ENCODE results near the gene MROH2A. TPM values are rescaled to one million over a fixed set of nuclear protein-coding genes. Genes with fewer than 3 reads are reported as not detected.

MROH2A gene
- total and polyA plus RNA-seq, 4 donors, result 0.08 to 0.28 (median 0.09) TPM; not detected in 1

DNA sequence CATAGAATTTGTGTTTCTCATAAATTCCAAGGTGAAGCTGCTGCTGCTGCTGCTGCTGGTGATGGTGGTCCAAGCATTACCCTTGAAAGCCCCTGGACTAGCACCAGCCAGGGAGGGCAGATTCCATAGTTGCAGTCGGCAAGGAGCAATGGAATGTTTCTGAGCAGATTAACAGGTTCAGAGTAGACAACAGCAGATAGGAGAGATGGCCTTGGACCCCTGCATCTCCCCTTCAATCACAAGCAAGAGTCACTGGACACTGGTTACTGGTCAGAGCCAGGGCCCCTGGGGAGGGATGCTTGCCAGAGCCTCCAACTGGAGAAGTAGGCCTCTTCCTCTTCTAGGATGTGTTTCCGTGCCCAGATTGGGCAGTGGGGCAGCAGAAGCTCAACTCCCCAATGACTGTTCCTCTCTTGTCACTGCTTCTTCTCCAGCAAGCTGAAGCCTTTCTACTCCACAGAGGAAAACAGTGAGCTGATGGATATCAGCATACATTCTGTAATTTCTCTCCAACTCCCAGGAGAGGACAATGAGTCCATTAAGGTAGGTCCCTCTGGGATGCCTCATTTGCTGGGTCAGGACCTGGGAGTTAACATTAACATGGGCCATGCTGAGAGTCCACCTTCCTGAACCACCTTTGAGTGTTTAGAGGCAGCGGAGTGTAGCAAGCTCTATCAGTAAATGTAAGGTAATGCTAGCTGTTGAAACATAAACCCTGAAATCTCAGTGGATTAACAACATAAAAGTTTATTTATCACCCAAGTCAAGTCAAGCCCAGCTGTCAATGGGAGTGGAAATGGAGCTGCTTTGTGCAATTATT, 35.3 kb downstream of the MROH2A start:
- Histone ChIP-seq H3K36me3 (ENCODE audit: control insufficient read depth in 4 of 4, insufficient read depth in 3 of 4, low read depth in 1 of 4, low read length in 3 of 4) (no peaks in the 10 kb centered on the region), H3K27ac (ENCODE audit: low read depth in 1 of 2, low read length in 2 of 2) (no peak overlapping the region), H3K4me1 (ENCODE audit: control insufficient read depth in 4 of 4, insufficient read depth in 4 of 4, low read length in 3 of 4) (peaks cover 0 to 5% (median 0%) of the 10 kb centered on the region in 4 donors), H3K27me3 (ENCODE audit: control insufficient read depth in 4 of 4, insufficient read depth in 4 of 4, low read length in 3 of 4) (no peaks in the 10 kb centered on the region), H3K9me3 (ENCODE audit: control insufficient read depth in 4 of 4, low read length in 3 of 4) (no peaks in the 10 kb centered on the region), H3K4me3 (ENCODE audit: low read depth in 1 of 3, low read length in 3 of 3) (no peak overlapping the region), H3K9ac (ENCODE audit: low read depth in 1 of 2, low read length in 2 of 2) (no peak overlapping the region)
- no peak for TF ChIP-seq NR2F2 (IDR thresholded peaks at IDR 0.05)
- TF ChIP-seq, protein P1, sequence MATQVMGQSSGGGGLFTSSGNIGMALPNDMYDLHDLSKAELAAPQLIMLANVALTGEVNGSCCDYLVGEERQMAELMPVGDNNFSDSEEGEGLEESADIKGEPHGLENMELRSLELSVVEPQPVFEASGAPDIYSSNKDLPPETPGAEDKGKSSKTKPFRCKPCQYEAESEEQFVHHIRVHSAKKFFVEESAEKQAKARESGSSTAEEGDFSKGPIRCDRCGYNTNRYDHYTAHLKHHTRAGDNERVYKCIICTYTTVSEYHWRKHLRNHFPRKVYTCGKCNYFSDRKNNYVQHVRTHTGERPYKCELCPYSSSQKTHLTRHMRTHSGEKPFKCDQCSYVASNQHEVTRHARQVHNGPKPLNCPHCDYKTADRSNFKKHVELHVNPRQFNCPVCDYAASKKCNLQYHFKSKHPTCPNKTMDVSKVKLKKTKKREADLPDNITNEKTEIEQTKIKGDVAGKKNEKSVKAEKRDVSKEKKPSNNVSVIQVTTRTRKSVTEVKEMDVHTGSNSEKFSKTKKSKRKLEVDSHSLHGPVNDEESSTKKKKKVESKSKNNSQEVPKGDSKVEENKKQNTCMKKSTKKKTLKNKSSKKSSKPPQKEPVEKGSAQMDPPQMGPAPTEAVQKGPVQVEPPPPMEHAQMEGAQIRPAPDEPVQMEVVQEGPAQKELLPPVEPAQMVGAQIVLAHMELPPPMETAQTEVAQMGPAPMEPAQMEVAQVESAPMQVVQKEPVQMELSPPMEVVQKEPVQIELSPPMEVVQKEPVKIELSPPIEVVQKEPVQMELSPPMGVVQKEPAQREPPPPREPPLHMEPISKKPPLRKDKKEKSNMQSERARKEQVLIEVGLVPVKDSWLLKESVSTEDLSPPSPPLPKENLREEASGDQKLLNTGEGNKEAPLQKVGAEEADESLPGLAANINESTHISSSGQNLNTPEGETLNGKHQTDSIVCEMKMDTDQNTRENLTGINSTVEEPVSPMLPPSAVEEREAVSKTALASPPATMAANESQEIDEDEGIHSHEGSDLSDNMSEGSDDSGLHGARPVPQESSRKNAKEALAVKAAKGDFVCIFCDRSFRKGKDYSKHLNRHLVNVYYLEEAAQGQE (IDR thresholded peaks at IDR 0.05), result no peak
- TF ChIP-seq SP1 (IDR thresholded peaks at IDR 0.05), result no peak
- TF ChIP-seq, protein P2, sequence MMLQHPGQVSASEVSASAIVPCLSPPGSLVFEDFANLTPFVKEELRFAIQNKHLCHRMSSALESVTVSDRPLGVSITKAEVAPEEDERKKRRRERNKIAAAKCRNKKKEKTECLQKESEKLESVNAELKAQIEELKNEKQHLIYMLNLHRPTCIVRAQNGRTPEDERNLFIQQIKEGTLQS (IDR thresholded peaks at IDR 0.05), result no peak
- TF ChIP-seq, protein P3, sequence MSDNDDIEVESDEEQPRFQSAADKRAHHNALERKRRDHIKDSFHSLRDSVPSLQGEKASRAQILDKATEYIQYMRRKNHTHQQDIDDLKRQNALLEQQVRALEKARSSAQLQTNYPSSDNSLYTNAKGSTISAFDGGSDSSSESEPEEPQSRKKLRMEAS (IDR thresholded peaks at IDR 0.05), result no peak
- TF ChIP-seq FOXA1 (IDR thresholded peaks at IDR 0.05), result no peak
- no peak for TF ChIP-seq EGR1 (IDR thresholded peaks at IDR 0.05; ENCODE audit: low read depth in 2 of 2)
- no peak for TF ChIP-seq ZBTB33 (IDR thresholded peaks at IDR 0.05)
- TF ChIP-seq HNF4G (IDR thresholded peaks at IDR 0.05), result no peak
- no peak for TF ChIP-seq GABPA (IDR thresholded peaks at IDR 0.05 in 1 of 2, conservative IDR thresholded peaks at IDR 0.05 in 1 of 2)
- TF ChIP-seq HNF4A (conservative IDR thresholded peaks at IDR 0.05), result no peak
- no peak for TF ChIP-seq FOXA2 (IDR thresholded peaks at IDR 0.05)
- TF ChIP-seq TAF1 (conservative IDR thresholded peaks at IDR 0.05), result no peak
- TF ChIP-seq RXRA (IDR thresholded peaks at IDR 0.05), result no peak
- TF ChIP-seq YY1 (IDR thresholded peaks at IDR 0.05), result no peak
- no peak for TF ChIP-seq CTCF (IDR thresholded peaks at IDR 0.05; ENCODE audit: low read depth, low read length, missing input control)
- TF ChIP-seq RAD21 (IDR thresholded peaks at IDR 0.05), result no peak
- TF ChIP-seq JUND (IDR thresholded peaks at IDR 0.05), result no peak
- WGBS, result 92% methylated on average over 3 of the region's 3 CpGs
- DNase-seq (ENCODE audit: low spot score), result no peak
